ENCODE measurements around the gene FLT1.

The FLT1 gene

GRCh38 chr13:28357247-28357825 is 137.6 kb downstream of the FLT1 start:
- no peaks in the 10 kb centered on the region for H3K27me3 ChIP-seq
- no peak for DNase-seq
- H3K9me3 ChIP-seq: no peaks in the 10 kb centered on the region
- TF ChIP-seq, protein P1, sequence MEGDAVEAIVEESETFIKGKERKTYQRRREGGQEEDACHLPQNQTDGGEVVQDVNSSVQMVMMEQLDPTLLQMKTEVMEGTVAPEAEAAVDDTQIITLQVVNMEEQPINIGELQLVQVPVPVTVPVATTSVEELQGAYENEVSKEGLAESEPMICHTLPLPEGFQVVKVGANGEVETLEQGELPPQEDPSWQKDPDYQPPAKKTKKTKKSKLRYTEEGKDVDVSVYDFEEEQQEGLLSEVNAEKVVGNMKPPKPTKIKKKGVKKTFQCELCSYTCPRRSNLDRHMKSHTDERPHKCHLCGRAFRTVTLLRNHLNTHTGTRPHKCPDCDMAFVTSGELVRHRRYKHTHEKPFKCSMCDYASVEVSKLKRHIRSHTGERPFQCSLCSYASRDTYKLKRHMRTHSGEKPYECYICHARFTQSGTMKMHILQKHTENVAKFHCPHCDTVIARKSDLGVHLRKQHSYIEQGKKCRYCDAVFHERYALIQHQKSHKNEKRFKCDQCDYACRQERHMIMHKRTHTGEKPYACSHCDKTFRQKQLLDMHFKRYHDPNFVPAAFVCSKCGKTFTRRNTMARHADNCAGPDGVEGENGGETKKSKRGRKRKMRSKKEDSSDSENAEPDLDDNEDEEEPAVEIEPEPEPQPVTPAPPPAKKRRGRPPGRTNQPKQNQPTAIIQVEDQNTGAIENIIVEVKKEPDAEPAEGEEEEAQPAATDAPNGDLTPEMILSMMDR (IDR thresholded peaks at IDR 0.05): no peak
- no peak overlapping the region for H3K27ac ChIP-seq
- no peaks in the 10 kb centered on the region for H3K36me3 ChIP-seq
- H3K4me3 ChIP-seq: no peak overlapping the region
- H3K4me1 ChIP-seq: no peaks in the 10 kb centered on the region
- intact Hi-C loops (cut with DNase I; ENCODE audit: low total_unique reads): no loop called here

DNA sequence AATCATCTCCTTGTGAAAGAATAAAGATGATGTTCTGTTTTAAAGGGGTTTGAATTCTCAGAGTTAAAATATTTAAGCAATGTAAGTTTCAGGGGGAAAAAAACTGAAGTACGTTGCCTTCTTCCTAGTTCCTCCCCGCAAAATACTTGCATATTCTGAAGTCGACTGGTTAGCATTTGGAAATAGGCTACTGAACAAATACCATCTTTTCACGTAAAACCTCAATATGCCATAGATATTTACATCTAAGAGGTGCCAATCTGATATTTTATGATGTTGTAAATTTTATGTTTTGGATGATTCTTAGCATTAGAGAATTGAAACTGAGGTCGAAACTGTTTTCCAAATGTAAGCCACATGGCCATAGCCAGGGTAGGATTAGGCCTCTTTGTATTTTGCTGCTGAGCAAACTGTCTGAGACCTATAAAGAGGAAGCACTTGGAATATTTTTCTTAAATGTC is 138.3 kb downstream of the FLT1 start:
- intact Hi-C loops (cut with DNase I; ENCODE audit: low total_unique reads): no loop called here
- TF ChIP-seq, protein P1 (IDR thresholded peaks at IDR 0.05): no peak

DNA sequence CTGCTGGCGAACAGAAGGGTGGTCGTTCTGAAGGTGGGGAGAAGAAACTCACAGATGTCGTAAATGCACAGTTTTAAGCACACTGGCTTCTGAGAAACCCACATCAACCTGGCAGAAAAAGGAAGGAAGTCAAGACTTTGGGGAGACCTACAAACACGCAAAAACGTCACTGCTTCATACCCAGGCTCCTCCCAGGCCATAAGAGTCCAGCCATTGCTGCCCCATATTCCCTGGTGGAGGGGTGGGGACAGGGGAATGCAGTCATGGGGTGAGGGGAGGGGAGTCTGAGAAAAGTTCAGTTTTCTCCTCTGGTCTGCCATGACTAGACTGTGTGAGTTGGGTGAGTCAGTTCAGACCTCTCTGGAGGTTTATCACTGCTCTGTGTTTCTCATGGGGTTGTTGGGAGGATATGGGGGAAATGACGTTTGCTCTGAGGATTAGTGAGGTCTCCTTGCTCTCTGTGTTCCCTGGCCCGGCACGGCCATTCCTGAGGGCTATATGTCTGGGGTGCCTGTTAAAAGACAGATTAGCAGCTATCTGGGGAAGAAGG is 139.0 kb downstream of the FLT1 start:
- TF ChIP-seq, protein P1 (IDR thresholded peaks at IDR 0.05): no peak
- H3K9me3 ChIP-seq: no peaks in the 10 kb centered on the region

More for the DNA sequence above, 138.3 kb downstream of the FLT1 start:
- H3K9me3 ChIP-seq: no peaks in the 10 kb centered on the region
- no peak for DNase-seq
- no peaks in the 10 kb centered on the region for H3K27me3 ChIP-seq
- no peak overlapping the region for H3K4me3 ChIP-seq
- H3K27ac ChIP-seq: no peak overlapping the region
- H3K36me3 ChIP-seq: no peaks in the 10 kb centered on the region
- no peaks in the 10 kb centered on the region for H3K4me1 ChIP-seq

GRCh38 chr13:28355046-28355821 is 139.7 kb downstream of the FLT1 start:
- intact Hi-C loops (cut with DNase I; ENCODE audit: low total_unique reads): no loop called here
- H3K36me3 ChIP-seq: no peaks in the 10 kb centered on the region
- no peak overlapping the region for H3K27ac ChIP-seq
- no peaks in the 10 kb centered on the region for H3K9me3 ChIP-seq
- DNase-seq: no peak
- TF ChIP-seq, protein P1 (IDR thresholded peaks at IDR 0.05): no peak
- no peaks in the 10 kb centered on the region for H3K4me1 ChIP-seq
- H3K27me3 ChIP-seq: no peaks in the 10 kb centered on the region
- no peak overlapping the region for H3K4me3 ChIP-seq

More for the DNA sequence above, 139.0 kb downstream of the FLT1 start:
- intact Hi-C loops (cut with DNase I; ENCODE audit: low total_unique reads): no loop called here
- H3K36me3 ChIP-seq: no peaks in the 10 kb centered on the region
- H3K4me1 ChIP-seq: no peaks in the 10 kb centered on the region
- H3K4me3 ChIP-seq: no peak overlapping the region
- no peak overlapping the region for H3K27ac ChIP-seq
- no peaks in the 10 kb centered on the region for H3K27me3 ChIP-seq
- no peak for DNase-seq

GRCh38 chr13:28353679-28354078 is 141.2 kb downstream of the FLT1 start:
- intact Hi-C loops (cut with DNase I; ENCODE audit: low total_unique reads): no loop called here
- TF ChIP-seq, protein P1 (IDR thresholded peaks at IDR 0.05): no peak
- Histone ChIP-seq H3K9me3 (no peaks in the 10 kb centered on the region), H3K4me3 (no peak overlapping the region), H3K27me3 (no peaks in the 10 kb centered on the region), H3K27ac (no peak overlapping the region), H3K36me3 (no peaks in the 10 kb centered on the region), H3K4me1 (no peaks in the 10 kb centered on the region)
- no peak for DNase-seq

All from tibial artery (tissue), 4 donors.